BLaER1 (cell line): ENCODE measurements around the gene TREX2.

ENCODE experiments used
- H3K27ac ChIP-seq: shearing (Covaris generic); formaldehyde crosslinking; 2 replicates; pipeline ENCODE4 v1.8.1; 2022
- H3K27me3 ChIP-seq: shearing (Covaris generic); formaldehyde crosslinking; 2 replicates; pipeline ENCODE4 v1.8.1; 2022
- H3K36me3 ChIP-seq: shearing (Covaris generic); formaldehyde crosslinking; 2 replicates; pipeline ENCODE4 v1.8.1; 2022
- H3K4me1 ChIP-seq: shearing (Covaris generic); formaldehyde crosslinking; 2 replicates; pipeline ENCODE4 v1.8.1; 2022
- H3K4me2 ChIP-seq: shearing (Covaris generic); formaldehyde crosslinking; 2 replicates; pipeline ENCODE4 v1.8.1; 2022
- H3K4me3 ChIP-seq: shearing (Covaris generic); formaldehyde crosslinking; 2 replicates; pipeline ENCODE4 v1.8.1; 2022
- H3K9ac ChIP-seq: shearing (Covaris generic); formaldehyde crosslinking; 2 replicates; pipeline ENCODE4 v1.8.1; 2022
- H3K9me3 ChIP-seq: shearing (Covaris generic); formaldehyde crosslinking; 2 replicates; pipeline ENCODE4 v1.8.1; 2022
- H4K20me1 ChIP-seq: shearing (Covaris generic); formaldehyde crosslinking; 2 replicates; pipeline ENCODE4 v1.8.1; 2022
- Cebpa-rat ChIP-seq: shearing (Covaris generic); IDR thresholded peaks from 2 replicates; pipeline ENCODE4 v1.8.1; 2022

TREX2 gene

GRCh38 chrX:153448556-153449367 is 2.9 kb upstream of the TREX2 start:
- Histone ChIP-seq H3K4me3 (no peak overlapping the region), H3K9ac (no peak overlapping the region), H3K36me3 (peaks cover 28% of the 10 kb centered on the region), H3K27me3 (peaks cover 73% of the 10 kb centered on the region), H4K20me1 (peaks cover 42% of the 10 kb centered on the region; the same call in 1 of the 2 replicates), H3K9me3 (peaks cover 6% of the 10 kb centered on the region; the same call in 1 of the 2 replicates), H3K4me1 (0 out of 2 replicates have a peak, but pooled peaks cover 6% of the 10 kb centered on the region), H3K27ac (no peak overlapping the region), H3K4me2 (no peak overlapping the region)
- TF ChIP-seq Cebpa-rat, result no peak

GRCh38 chrX:153447581-153447960 is 1.7 kb upstream of the TREX2 start:
- no peak for TF ChIP-seq Cebpa-rat
- Histone ChIP-seq H3K4me3 (no peak overlapping the region), H3K9me3 (peaks cover 6% of the 10 kb centered on the region; the same call in 1 of the 2 replicates), H3K27me3 (peaks cover 63% of the 10 kb centered on the region), H3K27ac (no peak overlapping the region), H3K36me3 (peaks cover 25% of the 10 kb centered on the region), H4K20me1 (peaks cover 42% of the 10 kb centered on the region; the same call in 1 of the 2 replicates), H3K9ac (no peak overlapping the region), H3K4me1 (0 out of 2 replicates have a peak, but pooled peaks cover 6% of the 10 kb centered on the region), H3K4me2 (no peak overlapping the region)

- no peak overlapping the region for H3K4me2 ChIP-seq
- peaks cover 42% of the 10 kb centered on the region; the same call in 1 of the 2 replicates for H4K20me1 ChIP-seq
- TF ChIP-seq Cebpa-rat, result no peak
- H3K4me1 ChIP-seq, result 0 out of 2 replicates have a peak, but pooled peaks cover 6% of the 10 kb centered on the region
- no peak overlapping the region for H3K4me3 ChIP-seq
- H3K27me3 ChIP-seq, result peaks cover 61% of the 10 kb centered on the region
- H3K9me3 ChIP-seq, result peaks cover 6% of the 10 kb centered on the region; the same call in 1 of the 2 replicates
- H3K36me3 ChIP-seq, result peaks cover 25% of the 10 kb centered on the region
- no peak overlapping the region for H3K9ac ChIP-seq
- H3K27ac ChIP-seq, result no peak overlapping the region
Measured at GRCh38 chrX:153446950-153447580, 1.2 kb upstream of the TREX2 start.

- Histone ChIP-seq H3K27me3 (peaks cover 56% of the 10 kb centered on the region), H3K4me3 (no peak overlapping the region), H3K36me3 (peaks cover 23% of the 10 kb centered on the region), H4K20me1 (peaks cover 40% of the 10 kb centered on the region; the same call in 1 of the 2 replicates), H3K9ac (no peak overlapping the region), H3K9me3 (peaks cover 6% of the 10 kb centered on the region; the same call in 1 of the 2 replicates), H3K4me1 (0 out of 2 replicates have a peak, but pooled peaks cover 6% of the 10 kb centered on the region), H3K4me2 (no peak overlapping the region), H3K27ac (no peak overlapping the region)
- no peak for TF ChIP-seq Cebpa-rat
Measured at GRCh38 chrX:153446636-153446936, 730 bp upstream of the TREX2 start.

GRCh38 chrX:153445106-153445855 is 575 bp downstream of the TREX2 start:
- Histone ChIP-seq H3K9me3 (peaks cover 6% of the 10 kb centered on the region; the same call in 1 of the 2 replicates), H3K4me1 (0 out of 2 replicates have a peak, but pooled peaks cover 6% of the 10 kb centered on the region), H4K20me1 (peaks cover 27% of the 10 kb centered on the region; the same call in 1 of the 2 replicates), H3K4me3 (no peak overlapping the region), H3K9ac (no peak overlapping the region), H3K4me2 (no peak overlapping the region), H3K27ac (no peak overlapping the region), H3K36me3 (peaks cover 10% of the 10 kb centered on the region; the same call in 1 of the 2 replicates), H3K27me3 (peaks cover 46% of the 10 kb centered on the region)
- no peak for TF ChIP-seq Cebpa-rat

GRCh38 chrX:153444333-153445011 is 1.4 kb downstream of the TREX2 start:
- no peak overlapping the region for H3K9ac ChIP-seq
- no peak overlapping the region for H3K4me3 ChIP-seq
- H3K4me1 ChIP-seq, result 0 out of 2 replicates have a peak, but pooled peaks cover 6% of the 10 kb centered on the region
- no peak overlapping the region for H3K27ac ChIP-seq
- H4K20me1 ChIP-seq, result peaks cover 21% of the 10 kb centered on the region; the same call in 1 of the 2 replicates
- H3K9me3 ChIP-seq, result peaks cover 6% of the 10 kb centered on the region; the same call in 1 of the 2 replicates
- H3K4me2 ChIP-seq, result no peak overlapping the region
- no peak for TF ChIP-seq Cebpa-rat
- H3K36me3 ChIP-seq, result peaks cover 2% of the 10 kb centered on the region; the same call in 1 of the 2 replicates
- H3K27me3 ChIP-seq, result peaks cover 42% of the 10 kb centered on the region

GRCh38 chrX:153443476-153444332 is 2.2 kb downstream of the TREX2 start:
- peaks cover 6% of the 10 kb centered on the region; the same call in 1 of the 2 replicates for H3K9me3 ChIP-seq
- no peaks in the 10 kb centered on the region for H3K36me3 ChIP-seq
- peaks cover 37% of the 10 kb centered on the region for H3K27me3 ChIP-seq
- H3K4me2 ChIP-seq, result no peak overlapping the region
- H3K27ac ChIP-seq, result no peak overlapping the region
- TF ChIP-seq Cebpa-rat, result no peak
- H3K9ac ChIP-seq, result no peak overlapping the region
- H4K20me1 ChIP-seq, result peaks cover 18% of the 10 kb centered on the region; the same call in 1 of the 2 replicates
- no peak overlapping the region for H3K4me3 ChIP-seq
- H3K4me1 ChIP-seq, result 0 out of 2 replicates have a peak, but pooled peaks cover 6% of the 10 kb centered on the region

GRCh38 chrX:153442463-153442862 is 3.4 kb downstream of the TREX2 start:
- no peak overlapping the region for H3K4me3 ChIP-seq
- H3K9ac ChIP-seq, result no peak overlapping the region
- no peaks in the 10 kb centered on the region for H3K36me3 ChIP-seq
- no peak for TF ChIP-seq Cebpa-rat
- H3K27ac ChIP-seq, result no peak overlapping the region
- H3K4me1 ChIP-seq, result 0 out of 2 replicates have a peak, but pooled peaks cover 5% of the 10 kb centered on the region
- H3K4me2 ChIP-seq, result no peak overlapping the region
- peaks cover 6% of the 10 kb centered on the region; the same call in 1 of the 2 replicates for H3K9me3 ChIP-seq
- H4K20me1 ChIP-seq, result peaks cover 17% of the 10 kb centered on the region; the same call in 1 of the 2 replicates
- peaks cover 38% of the 10 kb centered on the region for H3K27me3 ChIP-seq
